GM12878 (cell line): Measurements from ENCODE around the gene CPLANE2. TPM values are rescaled to one million over a fixed set of nuclear protein-coding genes. Genes with fewer than 3 reads are reported as not detected.
A peak's percentile ranks its signal among the peaks of the same experiment; 100 is the strongest.

ENCODE experiments used
- ATAC-seq: fragments of 200-7000 bp; cut with Tn5 transposase; 3 replicates; pipeline ENCODE4 v1.9.1; 2020; ENCODE audit warnings: mild to moderate bottlenecking, moderate library complexity
- BruUV-seq: library from RNA; stranded (reverse); fragments of 400-500 nt; replicated peaks from 2 replicates; lab custom pipeline; 2021; lab: Mats Ljungman, UMichigan
- CTCF ChIA-PET: fragments of 300-600 bp; sonication (Branson Sonifier 250); formaldehyde crosslinking; extraction: SDS; loops from one replicate; lab custom pipeline; 2021; ENCODE audit warnings: inconsistent platforms; lab: Yijun Ruan, JAX
- POLR2A ChIA-PET: fragments of 350-600 bp; formaldehyde crosslinking; extraction: SDS; loops from one replicate; lab custom pipeline; 2021; ENCODE audit warnings: inconsistent platforms; lab: Charles Lee
- RAD21 ChIA-PET: fragments of 300-600 bp; sonication (Branson Sonifier 250); formaldehyde crosslinking; loops from one replicate; lab custom pipeline; 2023; ENCODE audit warnings: antibody characterized with exemption; ENCODE audit not compliant: unreplicated experiment; lab: Charles Lee
- SMC1A ChIA-PET: fragments of 300-600 bp; sonication (Branson Sonifier 250); formaldehyde crosslinking; loops from one replicate; lab custom pipeline; 2023; ENCODE audit not compliant: unreplicated experiment, uncharacterized antibody; lab: Charles Lee
- DNase-seq: peaks from one replicate; pipeline ENCODE4 v3.0.0-alpha.2; 2011; ENCODE audit warnings: low read depth, low spot score
- FAIRE-seq: peaks from 3 replicates; lab custom pipeline; 2011; peaks lifted over from hg19 to GRCh38; lab: Jason Lieb, UNC
- H2AFZ ChIP-seq: 2 replicates; pipeline ENCODE4 v1.6.0; 2011; ENCODE audit warnings: low read depth, low read length, control low read depth; ENCODE audit not compliant: control insufficient read depth
- H3K27ac ChIP-seq: 2 replicates; pipeline ENCODE4 v1.5.1; 2011; ENCODE audit warnings: control low read depth; ENCODE audit not compliant: control insufficient read depth, insufficient read depth
- H3K27me3 ChIP-seq, 2 experiments: replicated peaks in 1 of 2; 2 replicates each; pipeline versions ENCODE4 v1.6.0 to v1.6.1; 2011; ENCODE audit warnings: low read length in 1 of 2; ENCODE audit not compliant: control insufficient read depth in 2 of 2, insufficient read depth in 2 of 2
- H3K36me3 ChIP-seq, 2 experiments: 2 replicates each; pipeline ENCODE4 v1.5.1; 2011; ENCODE audit warnings: low read length in 1 of 2; ENCODE audit not compliant: control insufficient read depth in 2 of 2, insufficient read depth in 2 of 2
- H3K4me1 ChIP-seq: 2 replicates; pipeline ENCODE4 v1.6.1; 2011; ENCODE audit warnings: mild to moderate bottlenecking, low read length, moderate library complexity, mixed read lengths; ENCODE audit not compliant: control insufficient read depth, insufficient read depth
- H3K4me2 ChIP-seq: 2 replicates; pipeline ENCODE4 v1.6.0; 2011; ENCODE audit warnings: control low read depth; ENCODE audit not compliant: control insufficient read depth, insufficient read depth
- H3K4me3 ChIP-seq: fragments of 200-600 bp; sonication (generic); 2 replicates; pipeline ENCODE4 v1.5.1; 2016
- H3K79me2 ChIP-seq: 2 replicates; pipeline ENCODE4 v1.6.0; 2011; ENCODE audit warnings: low read length; ENCODE audit not compliant: control insufficient read depth, insufficient read depth
- H3K9ac ChIP-seq: 2 replicates; pipeline ENCODE4 v1.8.0; 2011; ENCODE audit warnings: low read length, control low read depth, mixed read lengths; ENCODE audit not compliant: control insufficient read depth, insufficient read depth
- H3K9me3 ChIP-seq: replicated peaks from 3 replicates; pipeline ENCODE4 v1.5.1; 2011; ENCODE audit warnings: mild to moderate bottlenecking, low read length; ENCODE audit not compliant: control insufficient read depth, insufficient read depth
- H4K20me1 ChIP-seq: 2 replicates; pipeline ENCODE4 v1.6.0; 2011; ENCODE audit not compliant: control insufficient read depth, insufficient read depth
- JUNB ChIP-seq: IDR thresholded peaks from 2 replicates; pipeline ENCODE4 v1.6.1; 2016; ENCODE audit warnings: antibody characterized with exemption, mild to moderate bottlenecking
- RUNX3 ChIP-seq: IDR thresholded peaks from 2 replicates; pipeline ENCODE4 v1.6.1; 2012; ENCODE audit warnings: low read length, inconsistent platforms
- ZBED1 ChIP-seq: IDR thresholded peaks from 2 replicates; pipeline ENCODE4 v1.6.1; 2016; ENCODE audit warnings: borderline replicate concordance
- WGBS: methylation state at CpG from one replicate; pipeline ENCODE4 v1.1.6; 2016; ENCODE audit warnings: low lambda C conversion rate; ENCODE audit not compliant: insufficient replicate concordance, insufficient coverage; ENCODE audit errors: missing lambda C conversion rate; 5-methylcytosine and 5-hydroxymethylcytosine counted together
- in situ Hi-C: fragments of 300-500 bp; cut with MboI; formaldehyde crosslinking; loops from 9 replicates; pipeline ENCODE4 v1.14.3; 2018; ENCODE audit warnings: mixed read lengths
- intact Hi-C: fragments of 100-400 bp; cut with micrococcal nuclease; formaldehyde crosslinking; loops from one replicate; pipeline ENCODE4 v1.14.2; 2022; ENCODE audit not compliant: unreplicated experiment
- polyA plus RNA-seq, 11 experiments: library from polyadenylated mRNA; depleted of rRNA in 4 of 11; unstranded in 6 of 11; stranded (reverse) in 5 of 11; fragments of >200 nt; fragmentation: Nextera tagmentation in 4 of 11; fragmentation: Illumina TruSeq in 1 of 11; extraction: Ambion mirVana in 4 of 11; extraction: Trizol in 1 of 11; gene quantifications; 1 replicate in 1 of 11; 2 replicates in 10 of 11; pipeline versions ENCODE4 v1.2.1 to v1.2.3, GENCODE V29; 2011 to 2016; ENCODE audit warnings: inconsistent platforms in 2 of 11, missing spikeins in 2 of 11, low read depth in 1 of 11
- total RNA-seq, 4 experiments: library from RNA; depleted of rRNA in 3 of 4; stranded (reverse); fragments of >200 nt in 3 of 4; fragmentation: Illumina TruSeq in 1 of 4; extraction: Trizol in 1 of 4; gene quantifications; 2 replicates each; pipeline versions ENCODE4 v1.2.1 to v1.2.3, GENCODE V29; 2013 to 2021
- TF ChIP-seq, protein P1 (sequence below): fragments of 450-650 bp; IDR thresholded peaks from 2 replicates; pipeline ENCODE4 v1.6.1; 2016; ENCODE audit warnings: mild to moderate bottlenecking, moderate library complexity, borderline replicate concordance

The CPLANE2 gene
- total and polyA plus RNA-seq, 10 of the 15 experiments (the other 5 are each of a cell fraction or from before 2014, with no cell fraction given): 0.09 to 4.5 (median 2.3) TPM; not detected in 1

DNA sequence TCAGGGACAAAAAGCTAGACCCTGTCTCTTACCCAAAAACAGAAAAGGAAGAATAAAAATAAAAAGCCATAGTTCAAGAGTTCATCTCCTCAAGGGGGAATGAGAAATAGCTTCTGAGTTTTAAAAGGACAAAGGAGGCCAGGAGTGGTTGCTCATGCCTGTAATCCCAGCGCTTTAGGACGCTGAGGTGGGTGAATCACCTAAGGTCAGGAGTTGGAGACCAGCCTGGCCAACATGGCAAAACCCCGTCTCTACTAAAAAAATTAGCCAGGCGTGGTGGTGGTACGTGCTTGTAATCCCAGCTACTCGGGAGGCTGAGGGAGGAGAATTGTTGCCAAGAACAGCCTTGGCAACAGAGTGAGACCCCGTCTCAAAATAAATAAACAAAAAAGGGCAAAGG lies 38.6 kb upstream of the CPLANE2 start:
- no peak overlapping the region for H2AFZ ChIP-seq
- DNase-seq (no peak), FAIRE-seq (no peak), ATAC-seq (no peak)
- intact Hi-C loops (no loop called here), in situ Hi-C loops (no loop called here)
- ChIA-PET POLR2A (interaction anchor here (0.6 kb wide), 1 partner anchor 89 kb away, joined by 3 read pairs; no protein-coding TSS in a partner anchor), SMC1A (no interaction called here), RAD21 (interaction anchor here (0.7 kb wide), 1 partner anchor 110 kb away, joined by 3 read pairs; no protein-coding TSS in a partner anchor), CTCF (no interaction called here)
- H3K4me3 ChIP-seq: no peak overlapping the region
- TF ChIP-seq, protein P1, sequence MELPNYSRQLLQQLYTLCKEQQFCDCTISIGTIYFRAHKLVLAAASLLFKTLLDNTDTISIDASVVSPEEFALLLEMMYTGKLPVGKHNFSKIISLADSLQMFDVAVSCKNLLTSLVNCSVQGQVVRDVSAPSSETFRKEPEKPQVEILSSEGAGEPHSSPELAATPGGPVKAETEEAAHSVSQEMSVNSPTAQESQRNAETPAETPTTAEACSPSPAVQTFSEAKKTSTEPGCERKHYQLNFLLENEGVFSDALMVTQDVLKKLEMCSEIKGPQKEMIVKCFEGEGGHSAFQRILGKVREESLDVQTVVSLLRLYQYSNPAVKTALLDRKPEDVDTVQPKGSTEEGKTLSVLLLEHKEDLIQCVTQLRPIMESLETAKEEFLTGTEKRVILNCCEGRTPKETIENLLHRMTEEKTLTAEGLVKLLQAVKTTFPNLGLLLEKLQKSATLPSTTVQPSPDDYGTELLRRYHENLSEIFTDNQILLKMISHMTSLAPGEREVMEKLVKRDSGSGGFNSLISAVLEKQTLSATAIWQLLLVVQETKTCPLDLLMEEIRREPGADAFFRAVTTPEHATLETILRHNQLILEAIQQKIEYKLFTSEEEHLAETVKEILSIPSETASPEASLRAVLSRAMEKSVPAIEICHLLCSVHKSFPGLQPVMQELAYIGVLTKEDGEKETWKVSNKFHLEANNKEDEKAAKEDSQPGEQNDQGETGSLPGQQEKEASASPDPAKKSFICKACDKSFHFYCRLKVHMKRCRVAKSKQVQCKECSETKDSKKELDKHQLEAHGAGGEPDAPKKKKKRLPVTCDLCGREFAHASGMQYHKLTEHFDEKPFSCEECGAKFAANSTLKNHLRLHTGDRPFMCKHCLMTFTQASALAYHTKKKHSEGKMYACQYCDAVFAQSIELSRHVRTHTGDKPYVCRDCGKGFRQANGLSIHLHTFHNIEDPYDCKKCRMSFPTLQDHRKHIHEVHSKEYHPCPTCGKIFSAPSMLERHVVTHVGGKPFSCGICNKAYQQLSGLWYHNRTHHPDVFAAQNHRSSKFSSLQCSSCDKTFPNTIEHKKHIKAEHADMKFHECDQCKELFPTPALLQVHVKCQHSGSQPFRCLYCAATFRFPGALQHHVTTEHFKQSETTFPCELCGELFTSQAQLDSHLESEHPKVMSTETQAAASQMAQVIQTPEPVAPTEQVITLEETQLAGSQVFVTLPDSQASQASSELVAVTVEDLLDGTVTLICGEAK: no peak
- no peak for TF ChIP-seq RUNX3
- H3K4me2 ChIP-seq: no peak overlapping the region
- WGBS: 90% methylated on average over 7 of the region's 7 CpGs
- H3K27ac ChIP-seq: no peak overlapping the region
- BruUV-seq: no TSS peak
- no peaks in the 10 kb centered on the region for H3K79me2 ChIP-seq
- no peaks in the 10 kb centered on the region for H3K27me3 ChIP-seq
- no peaks in the 10 kb centered on the region for H3K4me1 ChIP-seq
- H3K36me3 ChIP-seq: no peaks in the 10 kb centered on the region; a peak in 2 of 4 replicates
- no peaks in the 10 kb centered on the region for H4K20me1 ChIP-seq
- H3K9me3 ChIP-seq: no peaks in the 10 kb centered on the region
- no peak overlapping the region for H3K9ac ChIP-seq

DNA sequence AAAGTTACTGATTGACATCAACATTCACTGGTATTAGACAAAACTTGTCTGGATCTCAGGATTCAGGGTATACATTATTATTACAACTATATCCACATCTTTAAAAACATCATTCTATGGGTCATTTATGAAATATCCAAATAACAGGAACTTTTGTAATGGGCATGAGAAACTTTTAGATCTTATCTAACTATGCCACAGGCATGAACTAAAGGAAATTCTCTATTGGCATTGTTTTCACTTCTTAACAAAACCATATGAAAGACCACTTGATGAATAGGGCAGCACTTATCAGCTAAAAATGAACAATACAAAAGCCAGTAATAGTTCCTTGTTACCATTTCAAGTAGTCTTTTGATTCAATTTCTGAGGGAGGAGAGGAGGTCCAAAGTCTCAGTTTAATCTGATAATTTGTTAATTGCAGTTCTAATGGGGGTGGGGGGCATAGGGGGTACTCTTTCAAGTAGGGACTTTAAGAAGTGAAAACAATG lies 30.8 kb upstream of the CPLANE2 start:
- no peak overlapping the region for H2AFZ ChIP-seq
- ChIA-PET RAD21 (no interaction called here), SMC1A (interaction anchor here (1.2 kb wide), 1 partner anchor 10 kb away, joined by 3 read pairs; no protein-coding TSS in a partner anchor), POLR2A (no interaction called here), CTCF (no interaction called here)
- H3K4me1 ChIP-seq: no peaks in the 10 kb centered on the region
- H3K4me2 ChIP-seq: no peak overlapping the region
- no peaks in the 10 kb centered on the region; a peak in 1 of 4 replicates for H3K36me3 ChIP-seq
- H3K27ac ChIP-seq: no peak overlapping the region
- no peaks in the 10 kb centered on the region for H4K20me1 ChIP-seq
- peaks cover 5% of the 10 kb centered on the region; the same call in 1 of the 2 replicates for H3K79me2 ChIP-seq
- DNase-seq (no peak), ATAC-seq (no peak), FAIRE-seq (no peak)
- in situ Hi-C loops (no loop called here), intact Hi-C loops (no loop called here)
- no peak overlapping the region for H3K4me3 ChIP-seq
- no peak overlapping the region for H3K9ac ChIP-seq
- BruUV-seq: TSS peak; percentile 12
- H3K27me3 ChIP-seq: no peaks in the 10 kb centered on the region
- no peak for TF ChIP-seq ZBED1
- peak; percentile 7; the same call in 1 of the 2 replicates for TF ChIP-seq JUNB
- H3K9me3 ChIP-seq: no peaks in the 10 kb centered on the region
